Pancreas (tissue), 10 donors: ENCODE results near the gene FYB1. TPM values are rescaled to one million over a fixed set of nuclear protein-coding genes. Genes with fewer than 3 reads are reported as not detected.
"Not testable (repeated sequence)": the region's sequence is repeated elsewhere in the genome, so short reads cannot be mapped to it uniquely, and the experiment has no call there.

Experiments
- ATAC-seq, 4 donors: fragments of 200-7000 bp; cut with Tn5 transposase; one replicate each; pipeline versions ENCODE4 v1.8.0 to v1.9.1; 2020; ENCODE audit warnings: mild to moderate bottlenecking in 4 of 4, moderate library complexity in 4 of 4
- DNase-seq, 6 donors: peaks; one replicate each; pipeline ENCODE4 v3.0.0-alpha.2; 2020
- FAIRE-seq: peaks from 2 replicates; lab custom pipeline; 2012; peaks lifted over from hg19 to GRCh38; lab: Jason Lieb, UNC
- H3K27ac ChIP-seq, 4 donors: fragments of 200-600 bp; sonication (generic); 1 replicate in 3 of 4; 2 replicates in 1 of 4; pipeline versions ENCODE4 v1.5.0 to v1.8.0; 2020
- H3K27me3 ChIP-seq, 4 donors: fragments of 200-600 bp; one replicate each; pipeline ENCODE4 v1.8.0; 2021
- H3K36me3 ChIP-seq, 3 donors: fragments of 200-600 bp; sonication (generic) in 1 of 3; one replicate each; pipeline versions ENCODE4 v1.5.0 to v1.8.0; 2020 to 2021
- H3K4me1 ChIP-seq, 3 donors: fragments of 200-600 bp; one replicate each; pipeline ENCODE4 v1.8.0; 2021
- H3K4me3 ChIP-seq, 4 donors: fragments of 200-600 bp; sonication (generic) in 2 of 4; one replicate each; pipeline versions ENCODE4 v1.5.0 to v1.8.0; 2020 to 2021
- H3K9me3 ChIP-seq, 4 donors: fragments of 200-600 bp; one replicate each; pipeline ENCODE4 v1.8.0; 2021
- WGBS, 2 donors: extraction: QIAGEN DNeasy Blood & Tissue Kit; methylation state at CpG; one replicate each; pipeline ENCODE4 v1.1.7; 2013; 5-methylcytosine and 5-hydroxymethylcytosine counted together
- intact Hi-C, 3 donors: fragments of 100-400 bp; cut with DNase I; formaldehyde crosslinking; loops; one replicate each; pipeline versions ENCODE4 v1.11.1 to v1.14.2; 2022
- polyA plus RNA-seq, 2 donors: library from polyadenylated mRNA; stranded (reverse); fragments of 200-250 nt; gene quantifications; one replicate each; pipeline ENCODE4 v1.2.3, GENCODE V29; 2013
- total RNA-seq, 6 donors: library from RNA; stranded (reverse); fragmentation: NEBNext Ultra II Directional in 4 of 6; extraction: Animal tissue kit (Norgen Biotek cat#: 25700) in 4 of 6; gene quantifications; one replicate each; pipeline versions ENCODE4 v1.2.1 to v1.2.4, GENCODE V29; 2021 to 2023
- TF ChIP-seq, protein P1 (sequence below), 4 donors: fragments of 200-600 bp; sonication (generic) in 3 of 4; IDR thresholded peaks; one replicate each; pipeline versions ENCODE4 v1.5.0 to v1.8.0; 2021; ENCODE audit warnings: antibody characterized with exemption in 4 of 4
- donor health status: healthy with polysubstance abuse.
- donor health status: DM: no; HTN: no; CAD: no; lungs with moderate emphysema.
- donor health status: DM: no; HTN: no; CAD: no.
- donor health status: control.
- donor health status: control.
- donor health status: Bipolar disorder and iron deficiency.
- donor health status: DM: yes; HTN: yes; CAD: no.
- donor health status: DM: no; HTN: no; CAD: no.
- donor health status: DM: no; HTN: no; CAD: no.
- donor health status: DM: yes; HTN: yes; CAD: no.

The FYB1 gene
- total and polyA plus RNA-seq, 8 donors: 0.49 to 16.9 (median 1.6) TPM

DNA sequence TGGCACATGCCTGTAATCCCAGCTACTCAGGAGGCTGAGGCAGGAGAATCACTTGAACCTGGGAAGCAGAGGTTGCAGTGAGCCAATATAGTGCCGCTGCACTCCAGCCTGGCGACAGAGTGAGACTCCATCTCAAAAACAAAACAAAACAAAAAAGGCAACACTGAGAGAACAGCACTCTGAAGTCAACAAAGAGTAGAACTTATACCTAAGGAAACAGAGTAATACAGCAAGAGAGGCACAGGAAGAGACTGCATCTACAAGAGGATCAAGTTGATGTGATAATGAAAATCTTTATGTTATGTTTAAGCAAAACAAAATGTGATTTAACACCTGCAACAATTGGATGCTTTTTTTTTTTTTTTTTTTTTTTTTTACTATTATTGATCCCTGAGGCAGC lies 33.1 kb downstream of the FYB1 start:
- Histone ChIP-seq H3K4me3 (no peak overlapping the region), H3K9me3 (no peaks in the 10 kb centered on the region), H3K27ac (no peak overlapping the region), H3K4me1 (peaks cover 0 to 2% (median 0%) of the 10 kb centered on the region in 3 donors), H3K36me3 (no peaks in the 10 kb centered on the region), H3K27me3 (peaks cover 0 to 4% (median 0%) of the 10 kb centered on the region in 4 donors)
- ATAC-seq: no peak
- no peak for DNase-seq
- WGBS, 2 donors: 85 to 95% methylated on average over 2 of the region's 2 CpGs
- intact Hi-C loops: no loop called here
- no peak for FAIRE-seq
- TF ChIP-seq, protein P1, sequence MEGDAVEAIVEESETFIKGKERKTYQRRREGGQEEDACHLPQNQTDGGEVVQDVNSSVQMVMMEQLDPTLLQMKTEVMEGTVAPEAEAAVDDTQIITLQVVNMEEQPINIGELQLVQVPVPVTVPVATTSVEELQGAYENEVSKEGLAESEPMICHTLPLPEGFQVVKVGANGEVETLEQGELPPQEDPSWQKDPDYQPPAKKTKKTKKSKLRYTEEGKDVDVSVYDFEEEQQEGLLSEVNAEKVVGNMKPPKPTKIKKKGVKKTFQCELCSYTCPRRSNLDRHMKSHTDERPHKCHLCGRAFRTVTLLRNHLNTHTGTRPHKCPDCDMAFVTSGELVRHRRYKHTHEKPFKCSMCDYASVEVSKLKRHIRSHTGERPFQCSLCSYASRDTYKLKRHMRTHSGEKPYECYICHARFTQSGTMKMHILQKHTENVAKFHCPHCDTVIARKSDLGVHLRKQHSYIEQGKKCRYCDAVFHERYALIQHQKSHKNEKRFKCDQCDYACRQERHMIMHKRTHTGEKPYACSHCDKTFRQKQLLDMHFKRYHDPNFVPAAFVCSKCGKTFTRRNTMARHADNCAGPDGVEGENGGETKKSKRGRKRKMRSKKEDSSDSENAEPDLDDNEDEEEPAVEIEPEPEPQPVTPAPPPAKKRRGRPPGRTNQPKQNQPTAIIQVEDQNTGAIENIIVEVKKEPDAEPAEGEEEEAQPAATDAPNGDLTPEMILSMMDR (IDR thresholded peaks at IDR 0.05): no peak

DNA sequence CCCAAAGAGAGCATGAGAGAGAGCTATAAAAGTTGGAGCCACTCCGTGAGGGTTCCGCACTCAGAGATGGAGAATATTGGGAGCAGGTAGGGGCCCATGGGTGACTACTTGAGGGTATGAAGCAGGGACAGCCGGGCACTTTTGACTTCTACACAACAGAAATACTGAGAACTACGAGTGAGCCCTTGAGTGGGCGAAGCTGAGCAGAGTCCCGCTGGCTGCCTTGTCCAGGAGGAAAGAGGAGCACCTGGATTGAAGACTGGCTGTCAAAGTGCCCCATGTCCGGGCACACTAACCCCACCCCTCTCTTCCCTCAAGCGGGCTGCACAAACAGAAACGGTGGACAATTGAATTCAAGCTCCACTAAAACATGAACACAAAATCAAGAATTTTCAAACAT lies 33.6 kb downstream of the FYB1 start:
- 83 to 88% methylated on average over 9 of the region's 9 CpGs for WGBS, 2 donors
- FAIRE-seq: no peak
- Histone ChIP-seq H3K4me3 (no peak overlapping the region), H3K27me3 (peaks cover 0 to 4% (median 0%) of the 10 kb centered on the region in 4 donors), H3K4me1 (no peaks in the 10 kb centered on the region), H3K27ac (no peak overlapping the region), H3K36me3 (no peaks in the 10 kb centered on the region), H3K9me3 (no peaks in the 10 kb centered on the region)
- intact Hi-C loops: no loop called here
- TF ChIP-seq, protein P1 (IDR thresholded peaks at IDR 0.05): no peak
- no peak for ATAC-seq
- DNase-seq: no peak

DNA sequence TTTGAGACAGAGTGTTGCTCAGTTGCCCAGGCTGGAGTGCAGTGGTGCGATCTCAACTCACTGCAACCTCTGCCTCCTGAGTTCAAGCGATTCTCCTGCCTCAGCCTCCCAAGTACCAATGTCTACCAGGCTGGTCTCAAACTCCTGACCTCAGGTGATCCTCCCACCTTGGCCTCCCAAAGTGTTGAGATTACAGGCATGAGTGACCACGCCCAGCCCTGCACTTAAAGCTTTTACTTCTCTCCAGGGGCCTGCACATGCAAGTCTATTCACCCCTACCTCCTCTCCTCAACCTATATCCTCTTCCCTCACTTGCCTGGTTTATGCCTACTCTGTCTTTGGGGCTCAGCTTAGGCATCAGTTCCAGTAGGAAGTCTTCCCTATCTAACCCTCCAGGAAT lies 39.8 kb downstream of the FYB1 start:
- H3K4me1 ChIP-seq, intact Hi-C loops, H3K4me3 ChIP-seq, DNase-seq, FAIRE-seq, H3K36me3 ChIP-seq, ATAC-seq, H3K27me3 ChIP-seq, H3K27ac ChIP-seq, H3K9me3 ChIP-seq: not testable (repeated sequence)
- WGBS, 2 donors: 46% methylated on average over 3 of the region's 3 CpGs

DNA sequence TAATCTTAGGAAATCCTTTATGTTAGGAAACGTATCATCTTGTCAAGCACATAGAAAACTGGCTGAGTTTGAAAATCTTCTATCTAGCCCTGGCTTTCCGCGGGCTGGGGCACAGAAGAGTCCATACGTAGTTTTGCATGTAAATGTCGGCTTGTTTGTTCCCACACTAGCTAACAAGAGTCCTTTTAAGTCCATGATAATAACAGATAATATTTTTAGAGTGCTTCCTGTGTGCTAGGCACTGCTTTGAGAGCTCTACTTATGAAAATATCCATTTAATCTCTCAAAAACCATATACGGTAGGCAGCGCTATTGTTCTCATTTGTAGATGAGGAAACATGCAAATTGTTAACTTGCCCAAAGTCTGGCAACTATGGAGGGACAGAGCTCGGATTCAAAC lies 40.5 kb downstream of the FYB1 start:
- intact Hi-C loops: no loop called here
- H3K27me3 ChIP-seq: no peaks in the 10 kb centered on the region
- H3K9me3 ChIP-seq: no peaks in the 10 kb centered on the region
- no peak for DNase-seq
- no peak overlapping the region for H3K4me3 ChIP-seq
- 73 to 78% methylated on average over 8 of the region's 8 CpGs for WGBS, 2 donors
- no peak for ATAC-seq
- TF ChIP-seq, protein P1 (IDR thresholded peaks at IDR 0.05): no peak
- FAIRE-seq: no peak
- no peak overlapping the region for H3K27ac ChIP-seq
- H3K4me1 ChIP-seq: no peaks in the 10 kb centered on the region
- H3K36me3 ChIP-seq: no peaks in the 10 kb centered on the region

DNA sequence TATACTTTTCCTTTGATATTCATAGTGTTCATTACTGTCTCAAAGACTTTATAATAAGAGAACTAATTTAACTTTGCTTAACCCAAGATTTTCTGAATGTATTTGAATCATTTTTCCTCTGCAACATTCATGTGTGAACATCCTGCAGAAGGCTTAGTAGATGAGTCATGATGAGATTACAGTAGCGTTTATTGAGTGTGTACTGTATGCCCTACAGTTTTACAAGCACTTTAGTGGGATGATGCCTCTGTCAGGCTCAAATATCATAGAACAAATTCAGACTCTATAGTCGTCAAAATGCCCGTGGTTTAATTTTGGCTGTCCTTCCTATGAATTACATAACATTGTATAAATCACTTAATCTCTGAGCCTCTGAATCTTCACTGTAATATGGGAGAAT lies 41.2 kb downstream of the FYB1 start:
- TF ChIP-seq, protein P1 (IDR thresholded peaks at IDR 0.05): no peak
- DNase-seq: no peak
- Histone ChIP-seq H3K4me1 (no peaks in the 10 kb centered on the region), H3K27ac (no peak overlapping the region), H3K9me3 (no peaks in the 10 kb centered on the region), H3K36me3 (no peaks in the 10 kb centered on the region), H3K4me3 (no peak overlapping the region), H3K27me3 (no peaks in the 10 kb centered on the region)
- no peak for ATAC-seq
- intact Hi-C loops: no loop called here
- WGBS, 2 donors: 48 to 60% methylated on average over 3 of the region's 3 CpGs
- no peak for FAIRE-seq
